ENCODE measurements around the gene TIMM29.
A peak's percentile ranks its signal among the peaks of the same experiment; 100 is the strongest.
"Not testable (repeated sequence)": the region's sequence is repeated elsewhere in the genome, so short reads cannot be mapped to it uniquely, and the experiment has no call there.

Gene TIMM29

DNA sequence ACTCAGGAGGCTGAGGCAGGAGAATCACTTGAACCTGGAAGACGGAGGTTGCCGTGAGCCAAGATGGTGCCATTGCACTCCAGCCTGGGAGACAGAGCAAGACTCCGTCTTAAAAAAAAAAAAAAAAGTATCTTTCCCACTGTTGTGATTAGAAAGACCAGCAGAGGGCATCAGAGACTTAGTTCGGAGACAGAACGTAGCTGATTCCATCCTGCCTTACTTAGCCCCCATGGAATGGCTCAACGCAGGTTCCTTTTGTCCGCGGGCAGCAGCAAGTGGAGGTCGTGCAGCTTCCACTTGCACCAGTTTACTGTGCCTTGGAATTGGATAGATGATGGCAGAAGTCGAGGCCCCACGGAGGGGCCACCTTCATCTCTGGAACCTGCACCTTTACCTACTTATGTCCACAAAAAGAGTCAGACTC is 8.1 kb downstream of the TIMM29 start:
- peak; percentile 83 for DNase-seq (ENCODE audit: low read depth, low spot score)

- DNase-seq (ENCODE audit: low read depth, low spot score): not testable (repeated sequence)
Observed at GRCh38 chr19:10941649-10942048, 13.0 kb downstream of the TIMM29 start.

- not testable (repeated sequence) for DNase-seq (ENCODE audit: low read depth, low spot score)
Observed at GRCh38 chr19:10943412-10943811, 14.8 kb downstream of the TIMM29 start.

- DNase-seq (ENCODE audit: low read depth, low spot score): no peak
Observed at GRCh38 chr19:10945264-10945663, 16.7 kb downstream of the TIMM29 start.

DNA sequence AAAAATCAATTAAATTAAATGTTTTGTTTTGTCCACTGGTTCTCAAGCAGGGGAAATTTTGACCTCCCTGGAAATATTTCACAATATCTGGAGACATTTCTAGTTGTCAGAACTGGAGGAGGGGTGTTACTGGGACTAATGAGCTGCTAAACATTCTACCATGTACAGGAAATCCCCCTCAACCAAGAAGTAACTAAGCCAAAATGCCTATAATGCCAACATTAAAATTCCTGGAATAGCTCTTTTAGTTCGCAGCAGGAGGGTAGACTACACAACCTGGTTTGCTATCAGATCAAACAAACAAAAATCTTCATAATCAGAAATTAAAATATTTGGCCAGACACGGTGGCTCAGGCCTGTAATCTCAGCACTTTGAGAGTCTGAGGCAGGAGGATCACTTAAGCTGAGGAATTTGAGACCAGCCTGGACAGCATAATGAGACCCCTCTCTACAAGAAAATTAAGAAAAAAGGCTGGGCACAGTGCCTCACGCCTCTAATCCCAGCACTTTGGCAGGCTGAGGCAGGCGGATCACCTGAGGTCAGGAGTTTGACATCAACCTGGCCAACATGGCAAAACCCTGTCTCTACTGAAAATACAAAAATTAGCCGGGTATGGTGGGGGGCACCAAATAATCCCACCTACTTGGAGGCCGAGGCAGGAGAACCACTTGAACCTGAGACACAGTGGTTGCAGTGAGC is 18.5 kb downstream of the TIMM29 start:
- no peak for DNase-seq (ENCODE audit: low read depth, low spot score)

DNA sequence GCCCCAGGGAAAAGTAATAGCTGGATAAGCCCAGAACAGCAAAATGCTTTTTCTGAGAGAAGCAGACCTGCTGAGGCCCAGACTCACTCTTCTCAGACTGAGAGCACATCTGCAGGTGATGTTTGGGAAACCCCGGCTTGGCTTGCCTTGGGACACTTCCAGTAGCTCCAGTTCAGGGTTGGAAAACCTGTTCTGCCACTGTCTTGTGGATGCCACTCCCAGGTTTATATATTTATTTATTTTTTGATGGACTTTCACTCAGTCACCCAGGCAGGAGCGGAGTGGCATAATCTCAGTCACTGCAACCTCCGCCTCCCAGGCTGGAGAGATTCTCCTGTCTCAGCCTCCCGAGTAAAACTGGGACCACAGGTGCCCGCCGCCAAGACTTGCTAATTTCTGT is 24.2 kb downstream of the TIMM29 start:
- no peak for DNase-seq (ENCODE audit: low read depth, low spot score)

- DNase-seq (ENCODE audit: low read depth, low spot score): not testable (repeated sequence)
Observed at GRCh38 chr19:10959277-10959968, 30.8 kb downstream of the TIMM29 start.

DNA sequence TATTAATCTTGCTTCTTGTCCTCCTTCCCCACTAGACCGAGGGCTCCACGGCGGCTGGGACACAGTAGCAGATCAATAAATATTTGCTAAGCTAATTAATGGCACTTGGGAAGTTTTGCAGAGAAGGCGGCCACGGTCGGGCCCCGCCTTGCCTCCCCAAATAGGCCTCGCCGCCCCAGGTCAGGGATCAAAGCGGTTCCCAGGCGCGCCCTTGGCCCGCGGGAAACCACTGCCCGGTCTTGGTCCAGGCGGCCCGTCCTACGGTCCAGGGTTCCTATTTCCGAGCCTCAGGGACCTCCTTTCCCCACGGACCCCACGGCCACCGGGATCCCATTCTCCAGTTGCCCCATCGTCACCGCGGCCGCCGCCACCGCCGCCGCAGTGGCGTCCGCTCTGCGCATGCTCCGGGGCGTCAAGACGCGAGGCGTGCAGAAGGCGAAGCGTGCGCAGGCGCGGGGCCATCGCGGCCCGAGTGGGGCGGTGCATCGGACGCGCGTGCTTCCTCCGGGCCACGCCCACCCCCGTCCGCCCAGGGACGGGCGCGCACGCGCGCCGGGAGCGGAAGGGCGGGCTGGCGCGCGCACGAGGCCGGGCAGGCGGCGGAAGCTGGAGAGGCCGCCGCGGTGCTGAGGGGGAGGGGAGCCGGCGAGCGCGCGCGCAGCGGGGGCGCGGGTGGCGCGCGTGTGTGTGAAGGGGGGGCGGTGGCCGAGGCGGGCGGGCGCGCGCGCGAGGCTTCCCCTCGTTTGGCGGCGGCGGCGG is 31.9 kb downstream of the TIMM29 start, which contains the start of gene SMARCA4:
SMARCA4 (plus strand) TSS at position 717 of the 759 bp plus-strand sequence. CDS start 23,122 bp downstream, outside the sequence.
- DNase-seq (ENCODE audit: low read depth, low spot score): peak; percentile 70

DNA sequence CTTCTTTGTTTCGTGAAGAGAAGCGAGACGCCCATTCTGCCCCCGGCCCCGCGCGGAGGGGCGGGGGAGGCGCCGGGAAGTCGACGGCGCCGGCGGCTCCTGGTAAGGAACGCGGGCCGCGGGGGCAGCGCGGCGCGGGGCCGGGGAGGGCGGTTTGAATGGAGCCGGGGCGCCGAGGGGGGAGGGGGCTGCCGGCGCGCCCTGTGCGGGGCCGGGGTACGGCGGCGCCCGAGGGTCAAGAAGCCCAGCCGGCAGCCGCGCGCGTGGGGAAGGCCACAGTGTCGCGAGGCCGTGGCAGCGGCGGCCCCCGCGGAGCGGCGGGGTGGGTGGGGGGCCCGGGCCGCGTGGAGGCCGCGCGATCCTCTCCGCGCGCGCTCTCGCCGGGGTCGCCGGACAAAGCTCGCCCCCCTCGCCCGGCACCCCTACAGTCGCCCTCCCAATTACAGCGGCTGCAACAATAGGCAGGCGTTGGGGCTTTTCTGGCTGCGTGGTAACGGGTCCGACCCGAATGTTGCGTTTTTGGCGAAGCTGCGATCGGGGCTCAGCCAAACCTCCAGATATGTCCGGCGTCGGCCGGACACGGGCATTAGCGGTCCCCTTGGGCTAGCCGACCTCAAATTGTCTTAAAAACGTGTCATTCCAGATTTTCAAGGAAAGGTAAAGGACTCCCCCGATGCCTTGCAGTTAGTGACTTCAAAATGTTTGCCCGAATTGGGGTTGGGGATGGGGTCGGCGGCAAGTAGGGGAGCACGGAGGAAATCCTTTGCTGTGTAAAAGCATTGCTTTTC is 32.7 kb downstream of the TIMM29 start:
- DNase-seq (ENCODE audit: low read depth, low spot score): no peak

- no peak for DNase-seq (ENCODE audit: low read depth, low spot score)
Observed at GRCh38 chr19:10962863-10963262, 34.3 kb downstream of the TIMM29 start.

GRCh38 chr19:10963865-10964264 is 35.3 kb downstream of the TIMM29 start:
- no peak for DNase-seq (ENCODE audit: low read depth, low spot score)

GRCh38 chr19:10964903-10965302 is 36.3 kb downstream of the TIMM29 start:
- DNase-seq (ENCODE audit: low read depth, low spot score): no peak

- DNase-seq (ENCODE audit: low read depth, low spot score): no peak
Observed at GRCh38 chr19:10965398-10965797, 36.8 kb downstream of the TIMM29 start.

DNA sequence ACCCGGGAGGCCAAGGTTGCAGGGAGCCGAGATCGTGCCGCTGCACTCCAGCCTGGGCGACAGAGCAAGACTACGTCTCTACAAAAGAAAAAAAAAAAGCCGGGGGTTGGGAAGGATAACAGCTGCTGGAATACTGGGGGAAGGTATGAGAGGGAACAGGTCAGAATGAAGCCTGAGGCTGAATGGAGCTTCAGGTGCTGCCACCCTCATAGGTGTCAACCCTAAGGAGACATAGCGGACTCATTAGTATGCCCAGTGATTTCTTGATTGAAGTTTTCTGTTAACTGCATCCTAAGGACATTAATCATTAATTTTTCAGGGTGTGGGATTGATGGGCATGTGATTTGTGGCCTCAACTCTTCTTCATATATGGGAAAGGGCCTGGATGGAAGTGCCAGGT is 38.2 kb downstream of the TIMM29 start:
- DNase-seq (ENCODE audit: low read depth, low spot score): no peak

GRCh38 chr19:10968527-10969135 is 40.0 kb downstream of the TIMM29 start:
- DNase-seq (ENCODE audit: low read depth, low spot score): no peak

DNA sequence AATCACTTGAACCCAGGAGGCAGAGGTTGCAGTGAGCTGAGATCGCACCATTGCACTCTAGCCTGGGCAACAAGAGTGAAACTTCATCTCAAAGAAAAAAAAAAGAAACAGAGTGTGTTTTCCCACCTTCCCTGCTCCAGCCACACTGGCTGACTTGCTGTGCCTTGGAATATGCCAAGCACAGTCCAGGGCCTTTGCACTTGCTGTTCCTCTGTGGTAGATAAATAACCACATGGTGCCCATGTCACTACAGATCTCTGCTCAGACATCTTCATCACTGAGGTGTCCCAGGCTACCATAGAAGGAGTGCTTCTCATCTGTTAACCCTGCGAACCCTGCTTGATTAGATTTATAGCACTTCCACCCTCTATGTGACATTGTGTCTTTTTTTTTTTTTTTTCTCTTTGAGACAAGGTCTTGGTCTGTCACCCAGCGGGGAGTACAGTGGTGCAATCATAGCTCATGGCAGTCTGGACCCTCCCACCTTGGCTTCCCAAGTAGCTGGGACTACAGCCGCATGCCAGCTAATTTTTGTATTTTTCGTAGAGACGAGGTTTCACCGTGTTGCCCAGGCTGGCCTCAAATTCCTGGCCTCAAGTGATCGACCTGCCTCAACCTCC is 42.6 kb downstream of the TIMM29 start:
- no peak for DNase-seq (ENCODE audit: low read depth, low spot score)

DNA sequence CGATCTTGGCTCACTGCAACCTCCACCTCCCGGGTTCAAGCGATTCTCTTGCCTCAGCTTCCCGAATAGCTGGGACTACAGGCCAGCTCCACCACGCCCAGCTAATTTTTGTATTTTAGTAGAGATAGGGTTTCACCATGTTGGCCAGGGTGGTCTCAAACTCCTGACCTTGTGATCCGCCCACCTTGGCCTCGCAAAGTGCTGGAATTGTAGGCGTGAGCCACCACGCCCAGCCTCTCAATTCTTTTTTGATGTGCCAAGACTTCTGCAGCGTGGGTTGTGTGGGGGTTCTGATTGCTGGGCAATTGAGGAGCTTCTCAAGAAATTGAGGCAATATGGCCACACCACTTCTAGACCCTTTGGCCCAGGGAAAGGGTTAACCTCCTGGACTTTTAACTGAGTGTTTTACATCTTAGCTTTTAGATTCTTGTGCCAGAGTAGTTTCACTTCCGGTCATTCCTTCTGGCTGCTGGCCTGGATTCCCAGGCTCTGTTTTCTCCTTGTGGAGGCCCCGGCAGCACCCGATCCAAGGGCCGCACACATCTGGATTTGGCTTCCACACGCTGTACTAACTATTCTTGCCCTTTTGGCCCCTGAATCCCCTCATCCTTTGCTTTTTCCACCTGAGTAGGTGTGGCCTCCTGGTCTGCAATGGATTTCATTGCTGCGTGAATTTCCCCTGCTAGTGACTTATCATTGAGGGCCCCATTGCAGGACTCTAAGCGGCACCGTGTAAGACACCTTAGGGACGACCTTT is 46.9 kb downstream of the TIMM29 start:
- DNase-seq (ENCODE audit: low read depth, low spot score): no peak

- DNase-seq (ENCODE audit: low read depth, low spot score): no peak
Observed at GRCh38 chr19:10976131-10976892, 47.7 kb downstream of the TIMM29 start.

GRCh38 chr19:10977742-10978092 is 49.1 kb downstream of the TIMM29 start:
- no peak for DNase-seq (ENCODE audit: low read depth, low spot score)
